Keratinocyte (primary cell): ENCODE measurements around the gene GPR3.
"Not testable (repeated sequence)": the region's sequence is repeated elsewhere in the genome, so short reads cannot be mapped to it uniquely, and the experiment has no call there.

Source experiments
- EZH2 ChIP-seq: IDR thresholded peaks from one replicate; pipeline ENCODE4 v1.6.1; 2012; ENCODE audit warnings: inconsistent platforms, mild to moderate bottlenecking, low read length, moderate library complexity
- TF ChIP-seq, protein P1 (sequence below), 3 experiments: IDR thresholded peaks in 1 of 3; conservative IDR thresholded peaks in 1 of 3; optimal IDR thresholded peaks in 1 of 3; 2 replicates in 2 of 3; 3 replicates in 1 of 3; pipeline versions ENCODE3 to v1.5.1; 2011; ENCODE audit warnings: low read length in 3 of 3, mild to moderate bottlenecking in 3 of 3, moderate library complexity in 2 of 3, control low read depth in 1 of 3, inconsistent platforms in 1 of 3; ENCODE audit not compliant: insufficient read depth in 2 of 3; ENCODE audit errors: extremely low read depth in 1 of 3

DNA sequence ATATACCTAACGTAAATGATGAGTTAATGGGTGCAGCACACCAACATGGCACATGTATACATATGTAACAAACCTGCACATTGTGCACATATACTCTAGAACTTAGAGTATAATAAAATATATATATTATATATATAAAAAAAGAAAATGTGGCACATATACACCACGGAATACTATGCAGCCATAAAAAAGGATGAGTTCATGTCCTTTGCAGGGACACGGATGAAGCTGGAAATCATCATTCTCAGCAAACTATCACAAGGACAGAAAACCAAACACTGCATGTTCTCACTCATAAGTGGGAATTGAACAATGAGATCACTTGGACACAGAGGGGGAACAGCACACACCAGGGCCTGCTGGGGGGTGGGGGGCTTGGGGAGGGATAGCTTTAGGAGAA lies 7.6 kb upstream of the GPR3 start:
- TF ChIP-seq, protein P1, sequence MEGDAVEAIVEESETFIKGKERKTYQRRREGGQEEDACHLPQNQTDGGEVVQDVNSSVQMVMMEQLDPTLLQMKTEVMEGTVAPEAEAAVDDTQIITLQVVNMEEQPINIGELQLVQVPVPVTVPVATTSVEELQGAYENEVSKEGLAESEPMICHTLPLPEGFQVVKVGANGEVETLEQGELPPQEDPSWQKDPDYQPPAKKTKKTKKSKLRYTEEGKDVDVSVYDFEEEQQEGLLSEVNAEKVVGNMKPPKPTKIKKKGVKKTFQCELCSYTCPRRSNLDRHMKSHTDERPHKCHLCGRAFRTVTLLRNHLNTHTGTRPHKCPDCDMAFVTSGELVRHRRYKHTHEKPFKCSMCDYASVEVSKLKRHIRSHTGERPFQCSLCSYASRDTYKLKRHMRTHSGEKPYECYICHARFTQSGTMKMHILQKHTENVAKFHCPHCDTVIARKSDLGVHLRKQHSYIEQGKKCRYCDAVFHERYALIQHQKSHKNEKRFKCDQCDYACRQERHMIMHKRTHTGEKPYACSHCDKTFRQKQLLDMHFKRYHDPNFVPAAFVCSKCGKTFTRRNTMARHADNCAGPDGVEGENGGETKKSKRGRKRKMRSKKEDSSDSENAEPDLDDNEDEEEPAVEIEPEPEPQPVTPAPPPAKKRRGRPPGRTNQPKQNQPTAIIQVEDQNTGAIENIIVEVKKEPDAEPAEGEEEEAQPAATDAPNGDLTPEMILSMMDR (optimal IDR thresholded peaks at IDR 0.05 in 1 of 3, IDR thresholded peaks at IDR 0.05 in 1 of 3, conservative IDR thresholded peaks at IDR 0.05 in 1 of 3; ENCODE audit: extremely low read depth in 1 of 3, insufficient read depth in 2 of 3, low read length in 3 of 3), result not testable (repeated sequence)
- TF ChIP-seq EZH2, result not testable (repeated sequence)
